HG03095 (cell line): ENCODE data around the gene DNAH8.
"Not testable (repeated sequence)": the region's sequence is repeated elsewhere in the genome, so short reads cannot be mapped to it uniquely, and the experiment has no call there.

Source experiments
- ATAC-seq: cut with Tn5 transposase; IDR thresholded peaks from one replicate; pipeline ENCODE4 v1.9.1; 2021; ENCODE audit warnings: moderate library complexity; ENCODE audit not compliant: unreplicated experiment

DNAH8 gene

DNA sequence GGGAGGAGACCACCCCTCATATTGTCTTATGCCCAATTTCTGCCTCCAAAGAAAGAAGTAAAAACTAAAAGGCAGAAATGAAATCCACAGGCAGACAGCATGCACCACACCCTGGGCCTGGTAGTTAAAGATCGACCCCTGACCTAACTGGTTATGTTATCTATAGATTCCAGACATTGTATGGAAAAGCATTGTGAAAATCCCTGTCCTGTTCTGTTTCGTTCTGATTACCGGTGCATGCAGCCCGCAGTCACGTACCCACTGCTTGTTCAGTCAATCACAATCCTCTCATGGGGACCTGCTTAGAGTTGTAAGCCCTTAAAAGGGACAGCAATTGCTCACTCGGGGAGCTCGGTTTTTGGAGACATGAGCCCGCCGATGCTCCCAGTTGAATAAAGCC, 81.3 kb downstream of the DNAH8 start:
- not testable (repeated sequence) for ATAC-seq

DNA sequence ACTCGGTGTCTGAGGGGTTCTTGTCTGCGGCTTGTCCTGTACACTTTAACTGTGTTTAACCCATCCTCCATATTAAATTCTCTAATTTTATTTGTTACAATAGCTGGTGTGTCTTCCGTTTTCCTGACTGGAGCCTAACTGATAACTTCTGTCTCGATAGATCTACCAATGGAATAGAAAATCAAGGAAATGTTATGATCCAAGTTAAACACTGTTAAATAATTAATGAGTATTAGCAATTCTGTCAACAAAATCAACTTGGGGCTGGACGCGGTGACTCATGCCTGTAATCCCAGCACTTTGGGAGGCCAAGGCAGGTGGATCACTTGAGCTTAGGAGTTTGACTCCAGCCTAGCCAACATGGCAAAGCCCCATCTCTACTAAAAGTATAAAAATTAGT, 81.7 kb downstream of the DNAH8 start:
- ATAC-seq, result no peak

DNA sequence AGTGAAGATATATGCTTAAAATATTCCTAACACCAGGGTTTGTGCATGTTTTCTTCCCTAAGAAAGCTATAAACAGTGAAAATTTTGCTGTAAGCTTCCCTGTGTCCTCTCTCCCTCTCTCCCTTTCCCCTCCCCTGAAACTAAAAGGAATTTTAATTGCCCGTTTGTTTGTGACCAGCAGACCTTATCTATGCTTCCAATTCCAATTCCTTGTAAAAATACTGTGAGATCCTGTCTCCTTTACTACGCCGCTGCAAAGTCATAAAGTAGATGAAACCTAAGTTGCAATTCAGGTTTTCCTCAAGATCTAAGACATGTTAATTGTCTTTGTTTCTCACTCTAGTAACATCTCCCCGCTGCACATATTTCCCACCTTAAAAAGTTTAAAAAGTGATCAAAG, 82.3 kb downstream of the DNAH8 start:
- ATAC-seq, result no peak

DNA sequence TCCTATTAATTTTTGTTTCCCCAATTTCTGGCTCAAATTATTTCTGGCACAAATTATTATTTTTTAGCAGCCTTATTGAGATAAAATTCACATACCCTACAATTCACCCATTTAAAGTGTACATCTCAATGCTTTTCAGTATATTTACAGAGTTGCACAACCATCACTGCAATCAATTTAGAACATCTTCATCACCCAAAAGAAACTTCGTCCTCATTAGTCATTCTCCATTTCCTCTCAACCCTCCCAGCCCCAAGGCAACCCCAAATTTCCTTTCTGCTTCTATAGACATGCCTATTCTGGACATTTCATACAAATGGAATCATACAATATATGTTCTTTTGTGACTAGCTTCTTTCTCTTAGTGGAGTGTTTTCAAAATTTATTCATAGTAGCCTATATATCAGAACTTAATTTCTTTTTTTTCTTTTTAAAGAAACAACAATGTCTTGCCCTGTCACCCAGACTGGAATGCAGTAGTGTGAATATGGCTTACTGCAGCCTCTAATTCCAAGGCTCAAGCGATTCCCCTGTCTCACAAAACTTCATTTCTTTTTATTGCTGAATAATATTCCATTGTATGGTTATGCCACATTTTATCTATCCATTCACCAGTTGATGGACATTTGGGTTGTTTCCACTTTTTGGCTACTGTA, 84.5 kb downstream of the DNAH8 start:
- no peak for ATAC-seq

DNA sequence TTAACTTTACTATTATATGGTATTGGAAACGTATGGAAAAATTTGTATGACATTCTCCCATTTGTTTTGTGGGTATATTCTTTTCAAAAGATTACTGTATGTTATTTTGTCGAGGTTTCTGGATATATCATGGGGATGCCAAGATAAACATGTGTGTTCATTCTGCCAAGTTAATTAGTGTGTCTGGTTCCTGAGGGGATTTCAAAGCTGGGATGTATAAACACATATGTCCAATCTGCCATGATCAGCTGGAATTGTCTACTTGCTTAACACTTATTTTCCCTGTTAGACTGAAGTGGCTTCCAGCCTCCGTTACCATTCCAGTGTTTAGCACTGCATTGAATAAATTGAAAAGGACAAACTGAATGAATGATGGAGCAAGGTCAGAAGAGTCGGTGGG, 86.2 kb downstream of the DNAH8 start:
- no peak for ATAC-seq

DNA sequence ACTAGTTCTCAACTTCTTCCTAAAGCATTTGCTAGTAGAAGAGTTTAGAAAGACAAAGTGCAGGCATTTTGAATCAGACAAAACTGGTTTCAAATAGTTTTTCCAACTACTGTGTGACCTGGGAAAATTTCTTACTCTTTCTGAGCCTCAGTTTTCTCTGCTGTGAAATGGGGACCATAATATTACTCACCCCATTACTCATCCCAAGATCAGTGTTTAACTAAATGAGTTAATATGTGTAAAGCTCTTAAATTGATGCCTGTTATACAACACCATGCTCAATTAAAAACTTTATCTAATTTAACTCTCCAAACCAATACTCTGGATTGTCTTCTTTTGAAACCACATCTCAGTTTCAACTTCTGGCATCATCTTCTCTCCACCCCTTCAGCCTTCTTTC, 87.4 kb downstream of the DNAH8 start:
- ATAC-seq, result no peak

DNA sequence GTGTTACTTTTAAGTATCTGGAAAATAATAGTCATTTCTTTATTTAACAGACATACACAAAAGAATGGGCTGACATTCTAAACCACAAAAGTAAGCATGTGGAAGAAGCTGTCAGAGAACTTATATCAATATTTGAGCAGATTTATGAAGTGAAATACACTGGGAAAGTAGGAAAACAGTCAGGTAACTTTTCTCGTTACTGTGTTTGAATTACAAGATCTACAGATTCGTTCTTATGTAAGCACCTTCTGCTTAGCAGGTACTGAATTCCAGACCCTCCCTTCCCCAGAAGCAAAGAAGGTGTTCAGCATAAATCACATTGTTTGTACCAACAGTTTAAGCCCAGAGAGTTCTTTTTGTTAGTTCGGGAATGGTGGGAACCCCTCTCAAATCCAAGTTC, 88.0 kb downstream of the DNAH8 start:
- ATAC-seq, result no peak

DNA sequence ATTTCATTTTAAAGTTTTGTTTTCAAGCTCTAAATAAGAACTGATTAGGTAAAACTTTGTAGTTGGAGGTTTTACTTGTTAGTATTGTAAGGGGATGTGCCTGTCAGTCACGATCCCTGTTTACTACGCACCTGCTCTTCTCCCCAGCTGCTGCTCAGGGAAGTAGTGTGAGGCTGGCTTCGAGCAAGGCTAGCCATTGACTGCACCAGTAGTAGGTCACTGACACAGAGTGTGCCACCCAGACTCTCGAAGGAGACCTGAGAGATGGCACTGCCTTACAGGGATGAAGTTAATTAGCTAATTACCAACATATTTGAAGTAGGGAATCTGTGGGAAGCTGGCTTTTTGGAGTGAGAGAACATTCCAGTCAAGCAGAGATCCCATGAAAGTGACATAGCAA, 89.2 kb downstream of the DNAH8 start:
- no peak for ATAC-seq

DNA sequence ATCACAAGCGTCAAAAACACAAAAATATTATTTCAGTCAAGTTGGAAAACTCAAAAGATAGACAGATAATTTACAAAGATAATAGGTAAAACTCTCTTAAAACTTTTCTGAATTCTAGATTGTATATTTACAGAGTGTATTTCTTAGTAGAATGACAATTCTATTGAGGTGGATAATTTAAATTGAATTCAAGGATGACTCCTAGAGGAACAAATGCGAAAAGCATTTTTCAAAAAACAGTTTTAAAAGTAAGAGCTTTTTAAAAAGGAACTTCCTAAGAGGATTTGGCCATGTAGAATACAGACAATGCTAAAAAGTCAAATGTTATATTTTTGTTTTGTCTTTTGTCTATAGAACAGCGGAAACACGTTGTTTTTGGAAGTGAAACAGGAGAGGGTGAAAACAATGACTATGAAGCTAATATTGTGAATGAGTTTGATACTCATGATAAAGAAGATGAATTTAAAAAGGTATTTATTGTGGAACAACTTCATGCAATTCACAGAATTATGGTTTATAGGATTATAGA, 90.1 kb downstream of the DNAH8 start:
- no peak for ATAC-seq

DNA sequence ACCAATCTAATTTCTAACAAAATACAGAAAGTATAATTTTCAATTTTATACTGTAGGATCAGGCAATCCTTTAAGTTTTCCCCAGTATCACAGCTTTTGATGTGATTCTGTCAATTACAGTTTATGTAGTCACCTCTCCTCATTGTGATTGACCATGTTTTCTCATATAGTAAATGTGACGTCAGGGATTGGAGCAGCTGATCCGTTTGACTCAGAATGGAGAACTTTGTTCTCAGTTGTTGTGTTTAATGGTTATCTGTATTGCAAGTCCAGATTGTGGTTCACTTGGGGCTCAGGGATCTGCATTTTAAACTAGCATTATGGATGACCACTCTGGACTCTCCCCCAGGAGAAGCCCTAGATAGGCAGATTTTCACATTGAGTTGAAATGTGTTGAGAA, 90.6 kb downstream of the DNAH8 start:
- no peak for ATAC-seq

DNA sequence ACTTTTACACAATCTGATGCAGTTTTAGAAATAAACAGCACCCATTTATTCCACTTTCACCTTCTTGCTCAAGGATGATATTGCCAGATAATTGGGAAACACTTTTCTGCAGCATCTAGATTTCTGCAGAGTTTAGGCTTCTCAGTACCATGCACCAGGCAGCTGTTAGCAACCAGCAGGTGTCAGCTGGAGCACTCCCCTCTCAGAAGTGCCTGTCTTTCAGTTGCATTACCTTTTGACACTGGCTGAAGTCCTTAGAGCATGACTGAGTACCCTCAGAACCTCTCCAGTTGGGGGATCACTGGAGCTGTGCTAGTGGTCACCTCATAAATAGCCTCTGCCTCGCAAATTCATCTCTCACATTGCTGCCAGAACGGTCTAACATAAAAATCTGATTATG, 91.2 kb downstream of the DNAH8 start:
- no peak for ATAC-seq

DNA sequence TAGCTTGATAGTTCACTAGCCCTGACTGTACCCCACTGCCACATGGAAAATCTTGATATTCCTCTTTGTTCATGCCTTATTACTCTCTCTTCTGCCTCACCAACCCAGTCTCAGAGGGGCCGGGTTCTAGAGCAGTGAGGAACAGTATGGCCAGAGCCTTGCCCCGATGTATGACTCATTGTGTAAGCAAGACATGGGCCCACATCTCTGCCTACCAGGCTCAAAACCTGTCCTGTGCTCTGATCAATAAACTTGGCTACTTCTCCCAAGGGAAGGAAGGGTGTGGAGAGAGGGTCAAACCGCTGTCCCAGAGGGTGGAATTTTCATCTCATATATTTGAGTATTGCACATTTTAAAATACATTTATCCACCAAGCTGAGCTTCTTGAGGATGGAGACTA, 91.7 kb downstream of the DNAH8 start:
- no peak for ATAC-seq

DNA sequence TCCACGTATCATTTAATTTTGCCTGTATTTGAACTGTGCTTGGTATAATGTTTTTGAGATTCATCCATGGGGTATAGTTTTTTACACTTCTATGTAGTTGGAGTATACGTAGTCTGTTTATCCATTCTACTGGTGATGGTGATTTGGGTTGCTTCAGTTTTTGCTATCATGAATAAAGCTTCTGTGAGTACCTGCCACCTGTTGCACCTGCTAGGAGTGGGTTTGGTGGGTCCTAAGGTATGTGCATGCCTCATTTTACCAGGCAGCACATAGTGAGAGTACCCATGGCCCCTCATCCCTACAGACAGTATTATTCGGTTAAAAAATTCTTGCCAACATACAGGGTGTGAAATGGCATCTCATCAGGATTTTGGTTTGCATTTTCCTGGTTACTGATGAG, 92.9 kb downstream of the DNAH8 start:
- ATAC-seq, result no peak

DNA sequence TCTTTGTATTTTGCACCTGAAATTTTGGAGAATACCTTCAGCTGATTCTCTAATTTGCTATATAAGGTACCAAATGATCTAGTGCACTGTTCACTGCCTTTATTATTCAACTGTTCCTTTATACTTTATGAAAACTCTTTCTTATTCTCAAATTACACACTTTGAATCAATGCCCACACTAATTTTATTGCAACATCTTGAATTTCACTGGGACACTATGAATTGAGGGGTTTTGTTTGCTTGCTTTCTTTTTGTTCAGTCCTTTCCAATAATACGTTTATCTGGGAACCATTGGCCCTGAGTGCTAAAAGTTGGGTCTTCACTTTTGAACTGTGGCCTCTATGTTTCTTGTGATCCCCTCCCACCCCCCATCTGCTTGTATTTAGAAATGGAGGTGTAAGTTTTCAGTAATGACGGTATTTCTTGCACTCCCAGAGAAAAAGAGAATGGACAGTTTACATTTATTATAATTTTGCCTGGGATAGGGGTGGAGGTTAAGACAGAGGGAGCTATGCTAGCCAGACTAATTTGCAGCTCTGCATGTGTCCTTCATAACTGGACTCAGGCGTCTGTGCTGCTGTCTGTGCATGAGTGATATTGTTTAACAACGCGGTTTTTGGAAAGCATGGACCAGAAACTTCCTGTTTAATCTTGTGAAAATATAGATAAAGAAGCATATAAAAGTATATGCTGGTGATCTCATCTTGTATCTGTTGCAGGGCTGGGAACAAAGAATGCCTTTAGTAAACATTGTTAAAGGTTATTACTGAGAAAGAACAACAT, 98.1 kb downstream of the DNAH8 start:
- no peak for ATAC-seq

DNA sequence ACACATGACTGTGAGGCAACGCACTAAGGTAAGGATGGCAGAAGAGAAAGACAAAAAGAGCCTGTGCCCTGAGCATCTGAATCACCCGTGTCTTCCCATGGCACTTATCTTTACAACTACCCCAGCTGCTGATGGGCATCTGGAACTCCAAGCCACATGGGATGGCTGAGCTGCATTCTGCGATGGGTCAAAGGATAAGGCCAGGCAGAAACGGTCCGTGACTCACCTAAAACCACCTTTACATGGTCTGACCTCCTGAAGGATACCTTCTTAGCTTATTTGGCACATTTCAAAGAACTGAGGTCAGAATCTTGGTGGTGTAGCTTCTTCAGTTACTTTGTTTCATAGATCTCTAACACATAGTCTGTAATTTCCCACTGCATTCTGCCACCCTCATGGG, 99.7 kb downstream of the DNAH8 start:
- ATAC-seq, result no peak

DNA sequence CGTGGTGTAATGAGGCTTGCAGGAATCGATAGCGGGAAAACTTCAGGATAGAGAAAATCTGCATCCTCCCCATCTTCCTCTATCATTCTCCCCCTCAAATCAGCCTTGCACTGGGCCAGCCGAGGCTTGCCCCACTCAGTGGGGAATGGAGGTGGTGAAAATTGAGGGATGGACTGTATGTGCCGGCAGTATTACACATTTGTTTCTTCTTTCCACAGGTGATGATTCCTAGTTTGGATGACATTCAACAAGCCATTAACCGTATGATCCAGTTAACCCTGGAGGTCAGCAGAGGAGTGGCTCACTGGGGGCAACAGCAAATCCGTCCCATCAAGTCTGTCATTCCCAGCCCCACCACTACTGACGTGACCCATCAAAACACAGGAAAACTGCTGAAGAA, 100.1 kb downstream of the DNAH8 start:
- ATAC-seq, result no peak

DNA sequence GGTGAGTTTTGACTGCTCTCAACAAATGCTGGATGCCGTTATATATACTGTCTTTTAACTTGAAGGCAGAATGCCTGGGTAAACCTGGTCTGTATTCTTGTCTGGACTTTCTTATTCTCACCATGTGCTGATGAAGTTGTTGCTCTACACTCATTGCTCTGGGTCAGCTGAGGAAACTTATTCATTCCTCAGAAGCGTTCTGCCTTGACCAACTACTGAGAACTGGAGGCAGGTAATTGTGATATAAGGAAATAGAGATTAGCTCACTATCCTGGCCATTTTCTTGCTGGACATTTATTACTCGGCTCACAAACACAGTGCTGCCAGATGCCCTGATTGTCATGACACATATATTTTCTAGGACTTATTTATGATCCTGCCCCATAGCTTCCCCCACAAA, 103.6 kb downstream of the DNAH8 start:
- ATAC-seq, result no peak

DNA sequence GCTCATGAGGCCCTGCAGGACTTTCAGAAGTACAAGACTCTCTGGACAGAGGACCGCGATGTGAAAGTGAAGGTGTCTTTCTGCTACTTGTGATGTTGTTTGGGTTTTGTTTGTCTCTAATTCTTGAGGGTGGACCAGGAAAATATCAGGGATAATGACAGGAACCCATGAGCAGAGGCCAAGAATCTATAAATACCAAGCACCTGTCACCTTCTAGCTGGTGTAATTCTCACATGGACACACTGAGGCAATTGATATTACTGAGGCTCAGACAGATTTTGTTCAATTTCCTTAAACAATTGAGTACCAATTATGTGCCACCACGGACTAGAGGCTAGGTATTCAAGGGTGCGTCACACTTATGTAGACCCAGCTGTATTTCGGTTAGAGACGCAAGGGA, 107.9 kb downstream of the DNAH8 start:
- no peak for ATAC-seq

DNA sequence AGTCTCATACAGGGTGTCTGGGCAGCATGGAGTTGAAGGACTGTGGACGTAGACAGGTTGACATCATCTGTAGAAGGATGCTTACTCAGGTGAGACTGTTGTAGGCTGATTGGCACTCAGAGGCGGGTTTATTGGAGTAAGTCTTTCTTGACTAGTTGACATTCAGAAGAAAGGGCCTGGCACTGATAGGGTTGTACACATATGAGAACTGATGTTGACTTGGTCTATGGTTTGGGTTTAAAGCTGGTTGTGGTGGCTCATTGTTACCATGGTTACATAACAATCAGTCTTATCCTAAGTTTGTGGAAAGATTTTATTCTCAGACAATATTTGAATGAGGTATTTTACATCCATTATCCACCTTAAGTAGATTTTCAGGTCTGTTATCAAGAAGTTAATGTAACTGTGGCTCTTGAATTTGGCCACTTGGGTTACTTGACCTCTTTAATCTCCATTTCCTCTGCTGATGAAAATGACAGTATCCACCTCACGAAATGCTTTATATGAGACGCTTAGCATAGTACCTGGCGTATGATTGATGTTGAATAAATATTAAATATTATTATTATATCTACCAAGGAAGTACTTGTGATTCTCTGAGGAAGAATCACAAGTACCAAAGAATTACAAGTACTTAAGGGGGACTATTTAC, 109.3 kb downstream of the DNAH8 start:
- ATAC-seq, result no peak

DNA sequence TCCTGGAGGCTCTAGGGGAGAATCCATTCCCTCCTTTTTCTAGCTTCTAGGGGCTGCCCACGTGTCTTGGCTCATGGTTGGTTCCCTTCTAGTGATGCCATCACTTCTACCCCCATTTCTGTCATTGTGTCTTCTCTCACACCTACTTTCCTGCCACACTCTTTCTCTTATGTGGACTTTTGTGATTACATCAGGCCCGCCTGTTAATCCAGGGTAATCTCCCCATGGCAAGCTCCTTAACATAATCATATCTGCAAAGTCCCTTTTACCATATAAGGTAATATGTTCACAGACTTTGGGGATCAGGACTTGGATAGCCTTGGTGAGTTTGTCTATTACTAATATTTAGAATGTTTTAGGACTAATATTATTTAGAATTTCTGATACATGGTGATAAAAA, 111.9 kb downstream of the DNAH8 start:
- no peak for ATAC-seq

DNA sequence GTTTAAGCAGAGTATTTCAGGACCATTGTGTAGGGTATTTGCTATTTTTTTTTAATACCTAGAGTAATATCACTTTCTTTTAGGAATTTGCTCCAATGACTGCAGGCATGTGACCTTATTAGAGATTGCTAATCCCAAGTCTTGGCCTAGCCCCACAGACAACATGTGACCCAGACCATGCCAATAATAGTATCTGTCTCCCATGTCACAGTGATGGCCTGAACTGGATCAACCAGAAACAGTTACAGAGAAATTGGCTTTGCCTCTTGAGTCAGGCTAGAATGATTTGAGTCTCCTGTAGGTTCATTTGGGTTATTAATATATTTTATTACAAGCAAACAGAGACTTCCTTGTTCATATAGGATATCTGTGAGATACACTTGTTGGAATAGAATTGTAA, 116.8 kb downstream of the DNAH8 start:
- ATAC-seq, result no peak

DNA sequence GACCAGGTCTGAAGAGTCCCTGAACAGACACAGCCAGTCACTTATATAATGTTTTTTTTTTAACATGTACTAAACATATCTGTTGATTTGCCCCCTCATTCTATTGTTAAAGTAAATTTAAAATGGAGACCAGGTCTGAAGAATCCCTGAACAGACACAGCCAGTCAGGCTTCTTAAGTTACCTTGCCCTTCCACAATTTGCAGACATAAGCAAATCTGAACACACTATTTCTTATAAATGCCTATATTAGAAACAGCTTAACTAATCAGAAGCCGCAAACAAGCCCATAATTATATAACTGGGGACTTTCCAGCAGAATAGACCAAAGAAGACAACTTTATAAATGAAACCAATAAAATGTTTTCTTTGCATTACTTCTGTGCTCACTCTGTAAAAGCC, 118.2 kb downstream of the DNAH8 start:
- no peak for ATAC-seq
